SKM-1 (cell line): ENCODE results near the gene BBC3.
"Not testable (repeated sequence)": the region's sequence is repeated elsewhere in the genome, so short reads cannot be mapped to it uniquely, and the experiment has no call there.

Experiments used
- DNase-seq: peaks from one replicate; lab custom pipeline; 2025; ENCODE audit not compliant: unreplicated experiment; lab: John Stamatoyannopoulos, UW

Gene BBC3

GRCh38 chr19:47230921-47231214 lies at the start of gene BBC3:
BBC3 (minus strand) TSS chr19:47231199; CDS start chr19:47228431, 2,768 bp downstream.
- DNase-seq, result no peak

GRCh38 chr19:47280183-47280797 lies 49.3 kb upstream of the BBC3 start:
- no peak for DNase-seq

DNA sequence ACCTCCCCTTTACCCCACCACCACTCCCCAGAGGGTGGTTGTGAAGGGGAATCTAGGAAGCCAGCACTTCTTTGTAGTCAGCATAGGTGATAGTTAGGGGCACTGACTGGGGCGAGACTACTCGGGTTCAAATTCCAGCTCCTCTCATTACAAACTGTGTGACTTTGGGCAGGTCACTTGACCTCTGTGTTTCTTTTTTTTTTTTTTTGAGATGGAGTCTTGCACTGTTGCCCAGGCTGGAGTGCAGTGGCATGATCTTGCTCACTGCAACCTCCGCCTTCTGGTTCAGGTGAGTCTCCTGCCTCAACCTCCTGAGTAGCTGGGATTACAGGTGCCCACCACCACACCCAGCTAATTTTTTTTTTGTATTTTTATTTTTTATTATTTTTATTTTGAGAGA lies 45.5 kb upstream of the BBC3 start:
- not testable (repeated sequence) for DNase-seq

- DNase-seq, result no peak
Measured at GRCh38 chr19:47275791-47276461, 44.9 kb upstream of the BBC3 start.

DNA sequence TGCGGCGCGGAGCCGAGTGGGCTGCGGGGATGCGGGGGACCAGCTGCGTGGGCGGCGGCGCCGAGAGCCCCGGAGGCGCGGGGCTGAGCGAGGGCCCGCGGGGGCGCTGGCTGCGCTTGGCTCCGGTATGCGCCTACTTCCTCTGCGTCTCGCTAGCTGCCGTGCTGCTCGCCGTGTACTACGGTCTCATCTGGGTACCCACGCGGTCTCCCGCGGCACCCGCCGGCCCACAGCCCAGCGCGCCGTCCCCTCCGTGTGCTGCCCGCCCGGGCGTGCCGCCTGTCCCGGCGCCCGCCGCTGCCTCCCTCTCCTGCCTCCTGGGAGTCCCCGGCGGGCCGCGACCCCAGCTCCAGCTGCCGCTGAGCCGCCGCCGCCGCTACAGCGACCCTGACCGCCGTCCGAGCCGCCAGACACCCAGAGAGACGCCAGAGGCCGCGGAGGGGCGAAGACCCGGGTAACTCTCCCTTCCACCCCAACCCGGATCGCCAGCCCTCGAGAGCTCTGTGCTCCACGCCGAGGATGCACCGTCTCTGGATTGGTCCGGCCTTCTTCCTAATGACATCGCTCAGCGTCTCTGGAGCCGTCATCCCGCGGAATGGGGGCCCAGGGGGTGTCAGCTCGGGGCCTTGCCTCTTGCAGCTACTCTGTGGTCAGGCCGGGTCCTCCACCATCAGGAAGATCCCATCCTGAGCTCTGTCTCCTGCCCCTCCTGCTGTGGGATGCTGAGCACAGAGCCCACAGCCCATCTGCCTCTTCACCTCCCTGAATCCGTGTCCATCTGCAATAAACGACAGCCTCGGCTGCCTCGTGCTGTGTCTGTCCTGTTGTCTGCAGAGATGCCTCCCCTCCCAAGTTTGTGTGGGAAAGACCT lies 44.1 kb upstream of the BBC3 start:
- DNase-seq, result no peak

GRCh38 chr19:47274071-47274890 lies 43.3 kb upstream of the BBC3 start, which contains the start of gene INAFM1:
INAFM1 (plus strand) TSS chr19:47274885; CDS start chr19:47274920, 35 bp downstream.
- peak; percentile 21 for DNase-seq

- DNase-seq, result peak; percentile 25
Measured at GRCh38 chr19:47273313-47274070, 42.5 kb upstream of the BBC3 start.

- DNase-seq, result no peak
Measured at GRCh38 chr19:47272448-47273312, 41.7 kb upstream of the BBC3 start.

- DNase-seq, result no peak
Measured at GRCh38 chr19:47271949-47272348, 41.0 kb upstream of the BBC3 start.

DNA sequence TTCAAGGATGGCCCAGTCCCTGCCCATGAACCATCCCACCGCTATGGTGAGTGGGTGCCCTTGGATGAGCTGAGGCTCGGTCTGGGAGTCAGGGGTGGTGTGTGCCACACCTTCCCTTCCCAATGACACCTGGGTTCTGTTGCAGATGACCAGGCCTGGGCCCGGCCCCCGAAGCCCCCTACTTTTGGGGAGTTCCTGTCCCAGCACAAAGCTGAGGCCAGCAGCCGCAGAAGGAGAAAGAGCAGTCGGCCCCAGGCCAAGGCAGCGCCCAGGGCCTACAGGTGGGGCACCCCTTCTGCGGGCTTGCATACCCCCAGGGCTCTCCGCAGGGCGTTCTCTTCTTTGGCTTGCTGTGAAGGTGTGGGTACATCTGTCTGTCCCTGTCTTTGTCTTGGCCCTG lies 39.4 kb upstream of the BBC3 start:
- DNase-seq, result no peak

DNA sequence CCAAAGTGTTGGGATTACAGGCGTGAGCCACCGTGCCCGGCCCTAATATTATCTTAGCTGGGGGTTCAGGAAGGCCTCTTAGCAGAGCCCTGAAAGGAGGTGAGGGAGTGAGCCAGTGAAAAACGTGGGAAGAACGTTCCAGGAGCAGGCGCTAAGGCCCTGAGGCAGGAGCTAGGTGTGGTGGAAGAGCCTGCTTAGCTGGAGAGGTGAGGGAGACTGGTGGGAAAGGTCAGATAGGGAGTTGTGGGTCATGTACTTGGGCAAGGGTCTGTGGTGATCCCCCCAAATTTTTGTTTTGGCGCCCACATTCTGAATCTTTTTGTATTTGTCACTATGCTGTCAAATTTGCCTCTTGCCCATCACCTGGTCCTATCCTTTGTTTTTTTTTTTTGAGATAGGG lies 38.6 kb upstream of the BBC3 start:
- DNase-seq, result no peak

DNA sequence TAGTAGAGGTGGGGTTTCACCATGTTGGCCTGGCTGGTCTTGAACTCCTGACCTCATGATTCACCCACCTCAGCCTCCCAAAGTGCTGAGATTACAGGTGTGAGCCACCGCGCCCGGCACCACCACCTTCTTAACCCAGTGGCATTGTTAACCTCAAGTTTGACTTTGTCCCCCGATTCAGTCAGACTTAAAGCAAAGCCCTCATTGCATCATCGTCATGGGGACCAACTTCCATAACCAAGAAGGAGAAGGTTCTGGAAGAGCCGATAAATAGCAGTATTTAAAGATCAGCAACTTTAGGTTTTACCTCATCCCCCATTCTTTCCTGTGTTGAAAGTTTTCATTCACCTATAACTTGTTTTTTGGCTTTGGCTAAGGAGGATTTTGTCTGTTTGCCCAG lies 37.0 kb upstream of the BBC3 start:
- DNase-seq, result no peak

DNA sequence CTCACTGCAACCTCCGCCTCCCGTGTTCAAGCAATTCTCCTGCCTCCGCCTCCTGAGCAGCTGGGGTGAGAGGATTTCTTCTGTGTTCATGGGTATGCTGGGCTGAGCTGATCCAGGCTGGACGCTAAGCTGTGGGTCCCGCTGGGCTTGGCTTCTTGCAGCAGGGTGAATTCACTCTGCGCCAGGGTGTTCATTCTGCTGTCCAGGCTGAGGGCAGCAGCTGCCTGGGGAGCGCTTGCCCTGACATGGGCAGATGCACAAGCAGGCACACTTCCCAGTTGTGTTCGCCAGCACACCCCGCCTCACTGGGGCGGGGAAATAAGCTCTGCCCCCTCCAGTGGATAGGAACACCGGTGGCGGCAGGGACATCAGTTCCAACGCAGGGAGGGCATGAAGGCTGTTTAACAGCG lies 36.4 kb upstream of the BBC3 start:
- DNase-seq, result no peak

GRCh38 chr19:47266401-47266941 lies 35.5 kb upstream of the BBC3 start:
- DNase-seq, result no peak

GRCh38 chr19:47264629-47265028 lies 33.6 kb upstream of the BBC3 start:
- no peak for DNase-seq

- not testable (repeated sequence) for DNase-seq
Measured at GRCh38 chr19:47261946-47262793, 31.2 kb upstream of the BBC3 start.

GRCh38 chr19:47260476-47260875 lies 29.5 kb upstream of the BBC3 start:
- no peak for DNase-seq

- no peak for DNase-seq
Measured at GRCh38 chr19:47258895-47259555, 28.0 kb upstream of the BBC3 start.
